Mononuclear cell (primary cell): ENCODE data around the gene YTHDC2. TPM values are rescaled to one million over a fixed set of nuclear protein-coding genes. Genes with fewer than 3 reads are reported as not detected.
A peak's percentile ranks its signal among the peaks of the same experiment; 100 is the strongest.

Experiments
- H3K27me3 ChIP-seq: 2 replicates; pipeline ENCODE4 v1.6.0; 2011; ENCODE audit warnings: low read length, control low read depth; ENCODE audit not compliant: insufficient read depth
- H3K4me1 ChIP-seq: 2 replicates; pipeline ENCODE4 v1.5.1; 2011; ENCODE audit warnings: mild to moderate bottlenecking, low read length, control low read depth; ENCODE audit not compliant: insufficient read depth
- H3K4me3 ChIP-seq: 2 replicates; pipeline ENCODE4 v1.5.1; 2011; ENCODE audit warnings: mild to moderate bottlenecking, low read length, moderate library complexity
- H3K9me3 ChIP-seq: 2 replicates; pipeline ENCODE4 v1.5.1; 2011; ENCODE audit warnings: low read depth, mild to moderate bottlenecking, control low read depth, low read length
- total RNA-seq: library from RNA; depleted of rRNA; stranded (reverse); fragments of >200 nt; gene quantifications from one replicate; pipeline ENCODE4 v1.2.3, GENCODE V29; 2012

The YTHDC2 gene
- total RNA-seq, result 67.5 TPM

- peak within 1 kb of the TSS; percentile 72 for H3K4me3 ChIP-seq
- H3K9me3 ChIP-seq, result no peaks in the 10 kb centered on the region
- peaks cover 14% of the 10 kb centered on the region for H3K27me3 ChIP-seq
- H3K4me1 ChIP-seq, result peaks cover 6% of the 10 kb centered on the region
Observed at GRCh38 chr5:113513384-113514288, at the start of gene YTHDC2. YTHDC2 (plus strand) TSS chr5:113513694; CDS start chr5:113513896, 202 bp downstream.

- no peak overlapping the region for H3K4me3 ChIP-seq
- H3K4me1 ChIP-seq, result no peaks in the 10 kb centered on the region
- peaks cover 44% of the 10 kb centered on the region for H3K27me3 ChIP-seq
- H3K9me3 ChIP-seq, result no peaks in the 10 kb centered on the region
Observed at GRCh38 chr5:113474100-113474728, 39.3 kb upstream of the YTHDC2 start.

- Histone ChIP-seq H3K9me3 (no peaks in the 10 kb centered on the region), H3K27me3 (peaks cover 70% of the 10 kb centered on the region), H3K4me3 (no peak overlapping the region), H3K4me1 (no peaks in the 10 kb centered on the region)
Observed at GRCh38 chr5:113478691-113479090, 34.8 kb upstream of the YTHDC2 start.

GRCh38 chr5:113480243-113480642 is 33.3 kb upstream of the YTHDC2 start:
- Histone ChIP-seq H3K4me1 (no peaks in the 10 kb centered on the region), H3K9me3 (no peaks in the 10 kb centered on the region), H3K27me3 (peaks cover 77% of the 10 kb centered on the region), H3K4me3 (no peak overlapping the region)

GRCh38 chr5:113487416-113487780 is 26.1 kb upstream of the YTHDC2 start:
- peaks cover 25% of the 10 kb centered on the region for H3K4me1 ChIP-seq
- no peak overlapping the region for H3K4me3 ChIP-seq
- H3K27me3 ChIP-seq, result peaks cover 94% of the 10 kb centered on the region
- peaks cover 18% of the 10 kb centered on the region for H3K9me3 ChIP-seq

GRCh38 chr5:113487781-113488644 is 25.5 kb upstream of the YTHDC2 start, which contains the start of gene MCC:
MCC (minus strand) TSS chr5:113488453.
- Histone ChIP-seq H3K27me3 (peaks cover 94% of the 10 kb centered on the region), H3K9me3 (peaks cover 18% of the 10 kb centered on the region)

GRCh38 chr5:113488645-113489184 is 24.8 kb upstream of the YTHDC2 start:
- Histone ChIP-seq H3K4me3 (peak overlapping the region; percentile 15), H3K27me3 (peaks cover 94% of the 10 kb centered on the region), H3K4me1 (peaks cover 25% of the 10 kb centered on the region), H3K9me3 (peaks cover 18% of the 10 kb centered on the region)

More at GRCh38 chr5:113487781-113488644, 25.5 kb upstream of the YTHDC2 start, which contains the start of gene MCC:
- Histone ChIP-seq H3K4me1 (peaks cover 25% of the 10 kb centered on the region), H3K4me3 (peak within 1 kb of the TSS; percentile 15)

GRCh38 chr5:113489299-113489698 is 24.2 kb upstream of the YTHDC2 start:
- H3K4me3 ChIP-seq, result no peak overlapping the region
- peaks cover 92% of the 10 kb centered on the region for H3K27me3 ChIP-seq

GRCh38 chr5:113490317-113490716 is 23.2 kb upstream of the YTHDC2 start:
- Histone ChIP-seq H3K27me3 (peaks cover 91% of the 10 kb centered on the region), H3K4me1 (peaks cover 25% of the 10 kb centered on the region), H3K9me3 (peaks cover 18% of the 10 kb centered on the region), H3K4me3 (no peak overlapping the region)

More at GRCh38 chr5:113489299-113489698, 24.2 kb upstream of the YTHDC2 start:
- Histone ChIP-seq H3K4me1 (peaks cover 25% of the 10 kb centered on the region), H3K9me3 (peaks cover 18% of the 10 kb centered on the region)

GRCh38 chr5:113491022-113491421 is 22.5 kb upstream of the YTHDC2 start:
- Histone ChIP-seq H3K4me1 (peaks cover 25% of the 10 kb centered on the region), H3K4me3 (no peak overlapping the region), H3K9me3 (peaks cover 18% of the 10 kb centered on the region), H3K27me3 (peaks cover 91% of the 10 kb centered on the region)

GRCh38 chr5:113493446-113493845 is 20.0 kb upstream of the YTHDC2 start:
- Histone ChIP-seq H3K9me3 (peaks cover 18% of the 10 kb centered on the region), H3K4me3 (no peak overlapping the region), H3K27me3 (peaks cover 87% of the 10 kb centered on the region), H3K4me1 (peaks cover 13% of the 10 kb centered on the region)

- Histone ChIP-seq H3K9me3 (peaks cover 7% of the 10 kb centered on the region), H3K4me3 (no peak overlapping the region), H3K27me3 (peaks cover 85% of the 10 kb centered on the region), H3K4me1 (no peaks in the 10 kb centered on the region)
Observed at GRCh38 chr5:113495422-113495841, 18.1 kb upstream of the YTHDC2 start.

GRCh38 chr5:113502073-113502472 is 11.4 kb upstream of the YTHDC2 start:
- Histone ChIP-seq H3K27me3 (peaks cover 92% of the 10 kb centered on the region), H3K4me3 (no peak overlapping the region), H3K4me1 (no peaks in the 10 kb centered on the region), H3K9me3 (no peaks in the 10 kb centered on the region)

- H3K27me3 ChIP-seq, result peaks cover 94% of the 10 kb centered on the region
- no peaks in the 10 kb centered on the region for H3K4me1 ChIP-seq
- no peaks in the 10 kb centered on the region for H3K9me3 ChIP-seq
- no peak overlapping the region for H3K4me3 ChIP-seq
Observed at GRCh38 chr5:113503146-113503545, 10.3 kb upstream of the YTHDC2 start.
